COLO829 (cell line): ENCODE data around the gene TNFRSF17.

ENCODE experiments used
- DNase-seq: peaks from one replicate; pipeline ENCODE4 v3.0.0; 2012; ENCODE audit warnings: low spot score

Gene TNFRSF17

DNA sequence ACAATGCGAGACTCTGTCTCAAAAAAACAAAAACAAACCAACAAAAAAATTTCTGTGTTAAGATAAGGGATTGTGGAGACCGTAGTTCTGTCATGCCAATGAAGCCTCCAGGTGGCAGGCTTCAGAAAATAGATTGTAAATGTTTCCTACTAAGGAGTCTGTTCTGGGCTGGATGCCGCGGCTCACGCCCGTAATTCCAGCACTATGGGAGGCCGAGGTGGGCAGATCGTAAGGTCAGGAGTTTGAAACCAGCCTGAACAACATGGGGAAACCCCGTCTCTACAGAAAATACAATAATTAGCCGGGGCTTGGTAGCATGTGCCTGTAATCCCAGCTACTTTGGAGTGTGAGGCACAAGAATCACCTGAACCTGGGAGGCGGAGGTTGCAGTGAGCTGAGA, 7.1 kb downstream of the TNFRSF17 start:
- no peak for DNase-seq

DNA sequence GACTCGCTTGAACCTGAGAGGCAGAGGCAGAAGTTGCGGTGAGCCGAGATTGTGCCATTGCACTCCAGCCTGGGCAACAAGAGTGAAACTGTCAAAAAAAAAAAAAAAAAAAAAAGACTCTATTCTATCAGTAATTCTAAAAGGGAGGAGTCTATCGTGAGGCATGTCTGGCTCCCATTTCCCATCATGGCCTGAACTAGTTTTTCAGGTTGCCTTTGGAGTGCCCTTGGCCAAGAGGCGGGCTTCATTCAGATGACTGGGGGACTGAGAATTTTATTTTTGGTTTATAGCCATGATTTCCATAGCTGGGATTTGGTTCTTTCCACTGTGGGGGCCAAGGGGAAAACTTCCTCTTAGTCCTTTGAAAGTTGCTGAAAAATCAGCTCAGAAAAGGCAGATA, 8.1 kb downstream of the TNFRSF17 start:
- no peak for DNase-seq

DNA sequence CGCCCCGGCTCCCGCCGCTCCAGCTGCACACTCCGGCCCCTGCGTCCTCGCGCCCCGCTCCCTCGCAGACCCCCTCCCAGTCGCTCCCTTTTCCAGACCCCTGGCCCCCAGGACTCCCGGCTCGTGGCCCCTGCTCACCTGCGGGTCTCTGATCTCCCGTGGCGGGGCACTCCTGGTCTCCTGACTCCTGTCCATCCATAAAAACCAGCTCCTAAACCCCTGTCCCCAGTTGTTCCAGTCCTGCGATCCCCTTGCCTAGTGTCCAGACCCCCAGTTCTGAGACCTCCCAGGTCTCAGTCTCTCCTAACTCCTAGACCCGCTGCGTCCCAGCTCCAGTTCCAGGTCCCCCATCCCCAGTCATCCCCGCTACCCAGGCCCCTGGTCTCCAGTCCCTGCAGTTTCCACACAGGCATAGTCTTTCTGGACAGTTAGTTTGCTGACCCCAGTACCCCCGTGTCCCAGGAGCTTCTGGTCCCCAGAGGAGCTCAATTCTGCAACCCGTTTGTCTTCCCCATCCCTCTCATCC, 11.9 kb downstream of the TNFRSF17 start:
- no peak for DNase-seq

DNA sequence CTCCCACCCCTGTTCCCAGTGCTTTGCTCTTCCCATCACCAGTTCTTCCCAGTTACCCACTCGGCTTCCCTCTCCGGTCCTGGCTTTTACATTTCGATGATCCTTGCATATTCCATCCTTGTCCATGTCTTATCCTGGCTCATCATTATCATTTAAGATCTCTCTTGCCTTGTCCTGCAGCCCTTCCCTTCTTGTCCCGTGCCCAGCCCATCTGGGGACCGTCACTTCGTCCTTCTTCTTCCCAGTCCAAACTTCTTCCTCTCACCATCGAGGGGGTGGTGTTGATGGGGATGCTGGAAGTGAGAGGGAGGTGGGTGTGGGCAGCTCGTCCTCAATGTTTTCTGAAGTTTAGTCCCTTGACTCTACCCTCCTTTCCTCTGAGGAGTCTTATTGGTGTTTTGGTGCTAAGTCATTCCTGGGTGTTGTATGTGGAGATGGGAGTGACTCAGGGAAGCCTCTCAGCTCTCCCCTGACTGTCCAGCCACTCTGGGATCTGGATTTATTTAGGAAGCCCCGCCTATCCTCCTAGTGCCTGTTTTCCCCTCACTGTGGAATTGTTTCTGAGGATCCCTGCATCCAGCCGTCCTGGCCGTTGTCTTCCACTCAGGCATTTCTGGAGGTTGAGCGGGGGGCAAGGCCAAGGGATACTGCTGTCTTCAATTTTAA, 12.5 kb downstream of the TNFRSF17 start:
- no peak for DNase-seq

DNA sequence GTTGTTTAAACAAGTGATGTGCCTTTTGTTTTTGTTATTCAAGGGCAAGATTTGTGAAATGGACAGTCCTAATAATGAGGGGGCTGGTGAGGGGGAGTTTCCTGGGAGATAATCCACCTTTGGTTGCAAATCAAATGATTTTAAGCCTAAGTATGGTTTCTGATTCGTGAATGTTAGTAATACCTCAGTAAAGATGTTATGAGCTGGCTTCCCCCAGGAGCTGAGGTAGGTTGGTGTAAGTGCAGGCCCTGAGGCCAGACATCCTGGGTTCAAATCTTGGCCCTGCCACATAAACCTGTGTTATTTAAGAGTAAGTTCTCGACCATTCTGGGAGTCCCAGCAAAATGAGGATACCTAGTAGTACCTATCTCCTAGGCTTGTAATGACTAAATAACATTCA, 13.1 kb downstream of the TNFRSF17 start:
- no peak for DNase-seq

DNA sequence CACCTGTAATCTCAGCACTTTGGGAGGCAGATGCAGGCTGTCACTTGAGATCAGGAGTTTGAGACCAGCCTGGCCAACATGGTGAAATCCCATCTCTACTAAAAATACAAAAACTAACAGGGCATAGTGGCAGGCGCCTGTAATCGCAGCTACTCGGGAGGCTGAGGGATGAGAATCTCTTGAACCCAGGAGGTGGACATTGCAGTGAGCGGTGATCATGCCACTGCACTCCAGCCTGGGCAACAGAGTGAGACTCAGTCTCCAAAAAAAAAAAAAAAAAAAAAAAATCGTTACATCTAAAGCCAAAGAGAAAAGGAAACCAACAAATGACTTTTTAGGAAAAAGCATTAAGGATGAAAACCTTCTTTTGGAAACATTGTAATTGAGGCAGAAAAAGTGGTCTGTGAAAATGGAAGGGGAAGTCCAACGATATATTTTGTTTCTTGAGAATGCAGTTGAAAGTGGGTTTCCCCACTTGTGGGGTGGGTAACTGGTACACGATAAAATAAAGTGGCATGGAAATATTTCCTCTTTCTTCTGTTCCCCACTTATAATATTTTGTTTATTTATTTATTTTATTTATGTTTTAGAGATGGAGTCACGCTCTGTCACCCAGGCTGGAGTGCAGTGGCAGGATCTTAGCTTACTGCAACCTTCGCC, 14.1 kb downstream of the TNFRSF17 start:
- DNase-seq, result no peak

DNA sequence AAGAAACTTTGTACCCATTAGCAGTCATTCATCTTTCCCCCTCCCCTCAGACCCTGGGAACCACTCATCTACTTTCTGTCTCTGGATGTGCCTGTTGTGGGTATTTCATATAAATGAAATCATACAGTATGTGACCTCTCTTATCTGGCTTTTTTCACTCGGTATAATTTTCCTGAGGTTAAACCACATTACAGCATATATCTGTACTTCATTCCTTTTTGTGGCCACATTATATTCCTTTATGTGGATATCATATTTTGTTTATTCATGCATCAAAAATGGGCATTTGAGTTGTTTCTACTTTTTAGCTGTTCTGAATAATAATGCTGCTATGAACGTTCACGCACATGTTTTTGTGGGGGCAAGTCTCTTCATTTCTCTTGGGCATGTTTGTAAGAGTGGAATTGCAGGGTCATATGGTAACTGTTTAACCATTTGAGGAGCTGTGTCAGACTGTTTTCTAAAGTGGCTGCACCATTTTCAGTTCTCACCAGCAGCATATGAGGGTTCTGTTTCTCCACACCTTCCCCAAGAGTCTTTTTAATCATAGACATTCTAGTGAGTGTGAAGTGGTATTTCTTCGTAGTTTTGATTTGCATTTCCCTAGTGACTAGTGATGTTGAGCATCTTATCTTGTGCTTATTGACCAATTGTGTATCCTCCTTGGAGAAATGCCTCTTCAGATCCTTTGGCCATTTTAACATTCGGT, 15.3 kb downstream of the TNFRSF17 start:
- DNase-seq, result no peak

DNA sequence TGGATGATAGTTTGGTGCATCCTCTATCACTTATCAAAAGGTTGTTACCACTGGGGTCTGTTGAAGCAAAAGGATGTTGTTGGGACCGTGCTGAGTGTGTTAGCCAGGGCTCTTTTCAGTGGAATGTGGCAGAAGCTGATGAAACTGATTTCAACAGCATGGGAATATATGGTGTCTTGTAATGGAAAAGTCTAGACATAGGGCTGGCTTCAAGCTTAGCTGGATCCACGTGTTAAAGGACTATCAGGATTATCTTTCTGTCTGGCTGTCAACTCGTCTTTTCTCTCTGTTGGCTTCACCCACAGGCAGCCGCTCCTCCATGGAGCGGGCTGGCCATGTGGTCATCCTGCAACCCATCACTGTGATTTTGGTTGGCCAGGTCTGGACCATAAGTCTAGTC, 20.2 kb downstream of the TNFRSF17 start:
- DNase-seq, result no peak

DNA sequence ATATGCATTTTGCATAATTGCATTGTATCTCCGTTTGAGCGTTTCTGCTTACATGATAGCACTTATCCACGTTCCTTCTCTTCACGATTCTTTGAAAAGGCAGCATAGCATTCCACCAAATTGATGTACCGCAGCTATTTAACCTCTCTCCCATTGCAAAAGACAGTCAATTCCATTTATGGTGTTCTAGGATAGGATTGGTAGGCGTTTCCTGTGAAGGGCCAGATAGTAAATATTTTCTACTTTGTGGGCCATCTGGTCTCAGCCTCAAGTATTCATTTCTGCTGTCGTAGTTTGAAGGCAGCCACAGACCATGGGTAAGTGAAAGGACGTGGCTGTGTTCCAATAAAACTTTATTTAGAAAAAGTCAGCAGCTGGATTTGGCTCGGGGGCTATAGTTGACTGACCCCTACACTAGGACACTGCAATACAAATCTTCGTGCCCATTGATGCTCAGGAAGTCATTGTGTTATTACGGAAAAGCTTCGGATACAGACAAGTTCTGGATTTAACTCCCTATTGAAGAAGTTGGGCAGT, 21.6 kb downstream of the TNFRSF17 start:
- no peak for DNase-seq

DNA sequence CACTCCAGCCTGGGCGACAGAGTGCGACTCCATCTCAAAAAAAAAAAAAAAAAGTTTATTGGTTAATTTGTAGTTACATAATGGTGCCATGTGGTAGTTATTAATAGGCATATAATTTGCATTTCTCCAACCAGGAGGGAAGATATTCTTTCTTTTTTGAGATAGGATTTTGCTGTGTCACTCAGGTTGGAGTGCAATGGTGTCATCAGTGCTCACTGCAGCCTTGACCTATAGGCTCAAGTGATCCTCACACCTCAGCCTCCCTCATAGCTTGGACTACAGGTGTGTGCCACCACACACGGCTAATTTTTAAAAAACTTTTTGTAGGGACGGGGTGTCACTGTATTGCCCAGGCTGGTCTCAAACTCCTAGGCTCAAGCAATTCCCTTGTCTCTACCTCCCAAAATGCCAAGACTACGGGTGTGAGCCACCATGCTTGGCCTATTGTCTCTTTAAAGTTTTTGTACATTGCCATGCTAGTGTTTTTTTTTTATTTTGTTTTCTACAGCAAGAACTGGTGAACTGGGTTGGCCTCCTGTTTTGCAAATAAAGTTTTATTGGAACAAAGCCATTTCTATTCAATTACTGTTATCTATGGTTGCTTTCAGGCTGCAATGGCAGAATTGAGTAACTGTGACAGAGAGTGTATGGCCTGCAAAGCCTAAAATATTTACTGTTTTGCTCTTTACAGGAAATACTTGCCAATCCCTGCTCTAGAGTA, 23.4 kb downstream of the TNFRSF17 start:
- no peak for DNase-seq

DNA sequence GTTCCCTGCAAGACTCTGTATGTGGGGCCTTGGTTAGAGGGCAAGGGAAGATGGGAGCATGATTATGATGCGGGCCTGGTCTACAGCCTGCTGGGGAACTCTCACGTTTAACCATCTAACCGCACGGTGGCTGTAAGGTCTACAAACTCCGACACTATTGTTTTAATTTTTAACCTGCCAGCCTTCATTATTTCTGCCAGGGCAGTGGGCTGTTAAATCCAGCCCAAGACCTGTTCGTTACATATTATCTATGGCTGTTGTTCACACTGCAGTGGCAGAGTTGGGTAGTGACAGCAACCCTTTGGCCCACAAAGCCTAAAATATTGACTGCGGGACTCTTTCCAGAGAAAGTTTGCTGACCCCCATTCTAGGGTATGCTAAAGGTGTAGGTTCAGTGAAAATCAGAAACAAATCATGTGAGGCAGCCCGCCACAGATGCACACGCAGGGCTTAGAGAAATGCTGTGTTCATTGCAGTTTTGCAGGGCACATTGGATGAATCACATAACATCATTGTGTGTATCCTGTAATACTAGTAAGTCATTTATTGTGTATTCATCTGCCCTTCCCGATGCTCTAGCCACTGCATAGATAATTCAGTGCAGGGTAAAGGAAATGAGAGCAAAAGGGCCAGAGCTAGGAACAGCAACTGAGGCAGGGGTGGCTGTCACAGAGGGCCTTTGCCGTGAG, 25.8 kb downstream of the TNFRSF17 start:
- DNase-seq, result no peak

DNA sequence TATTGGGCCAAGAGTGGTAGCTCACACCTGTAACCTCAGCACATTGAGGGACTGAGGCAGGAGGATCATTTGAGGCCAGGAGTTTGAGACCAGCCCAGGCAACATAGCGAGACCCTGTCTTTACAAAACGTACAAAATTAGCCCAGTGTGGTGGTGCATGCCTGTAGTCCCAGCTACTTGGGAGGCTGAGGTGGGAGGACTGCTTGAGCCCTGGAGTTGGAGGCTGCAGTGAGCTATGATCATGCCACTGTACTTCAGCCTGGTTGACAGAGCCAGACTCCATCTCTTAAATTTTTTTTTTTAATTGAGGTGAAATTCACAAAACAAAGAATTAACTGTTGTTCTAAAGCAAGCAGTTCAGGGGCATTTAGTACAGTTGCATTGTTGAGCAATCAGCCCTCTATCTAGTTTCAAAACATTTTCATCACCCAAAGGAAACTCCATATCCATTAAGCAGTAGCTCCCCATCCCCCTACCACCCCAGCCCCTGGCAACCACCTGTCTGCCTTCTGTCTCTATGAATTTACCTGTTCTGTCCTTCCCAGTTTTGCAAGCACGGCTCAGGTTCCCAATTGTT, 27.1 kb downstream of the TNFRSF17 start:
- no peak for DNase-seq

DNA sequence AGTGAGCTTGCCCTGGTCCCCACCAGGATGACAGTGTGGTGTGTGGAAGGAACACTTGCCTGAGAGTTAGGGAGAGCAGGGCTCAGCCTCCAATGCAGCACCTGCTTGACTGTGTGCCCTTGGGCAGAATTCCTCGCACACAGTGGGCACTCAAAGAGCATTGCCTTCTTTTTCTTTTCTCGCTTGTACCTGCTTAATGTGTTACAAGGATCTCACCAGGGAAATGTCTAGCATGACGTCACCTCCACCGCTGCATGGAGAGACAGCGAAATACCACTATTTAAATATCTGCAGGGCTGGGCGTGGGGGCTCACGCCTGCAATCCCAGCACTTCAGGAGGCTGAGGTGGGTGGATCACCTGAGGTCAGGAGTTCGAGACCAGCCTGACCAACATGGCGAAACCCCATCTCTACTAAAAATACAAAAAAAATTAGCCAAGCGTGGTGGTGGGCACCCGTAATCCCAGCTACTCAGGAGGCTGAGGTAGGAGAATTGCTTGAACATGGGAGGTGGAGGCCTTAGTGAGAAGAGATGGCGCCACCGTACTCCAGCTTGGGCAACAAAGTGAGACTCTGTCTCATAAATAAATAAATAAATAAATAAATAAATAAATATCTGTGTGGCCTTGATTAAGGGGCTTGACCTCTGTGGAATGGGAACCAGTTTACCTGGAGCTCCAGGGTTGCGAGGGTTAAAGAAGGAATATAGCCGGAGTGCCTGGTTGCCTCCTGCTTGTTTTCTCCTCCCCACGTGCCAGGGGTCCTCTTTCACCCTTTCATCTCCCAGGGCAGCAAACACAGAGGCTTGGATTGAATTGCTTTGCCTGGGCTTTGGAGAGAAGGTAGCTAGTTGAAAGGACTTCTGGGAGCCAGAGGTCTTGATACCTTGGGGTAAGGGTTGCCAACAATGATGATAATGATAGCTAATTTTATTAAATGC, 27.8 kb downstream of the TNFRSF17 start:
- DNase-seq, result no peak

DNA sequence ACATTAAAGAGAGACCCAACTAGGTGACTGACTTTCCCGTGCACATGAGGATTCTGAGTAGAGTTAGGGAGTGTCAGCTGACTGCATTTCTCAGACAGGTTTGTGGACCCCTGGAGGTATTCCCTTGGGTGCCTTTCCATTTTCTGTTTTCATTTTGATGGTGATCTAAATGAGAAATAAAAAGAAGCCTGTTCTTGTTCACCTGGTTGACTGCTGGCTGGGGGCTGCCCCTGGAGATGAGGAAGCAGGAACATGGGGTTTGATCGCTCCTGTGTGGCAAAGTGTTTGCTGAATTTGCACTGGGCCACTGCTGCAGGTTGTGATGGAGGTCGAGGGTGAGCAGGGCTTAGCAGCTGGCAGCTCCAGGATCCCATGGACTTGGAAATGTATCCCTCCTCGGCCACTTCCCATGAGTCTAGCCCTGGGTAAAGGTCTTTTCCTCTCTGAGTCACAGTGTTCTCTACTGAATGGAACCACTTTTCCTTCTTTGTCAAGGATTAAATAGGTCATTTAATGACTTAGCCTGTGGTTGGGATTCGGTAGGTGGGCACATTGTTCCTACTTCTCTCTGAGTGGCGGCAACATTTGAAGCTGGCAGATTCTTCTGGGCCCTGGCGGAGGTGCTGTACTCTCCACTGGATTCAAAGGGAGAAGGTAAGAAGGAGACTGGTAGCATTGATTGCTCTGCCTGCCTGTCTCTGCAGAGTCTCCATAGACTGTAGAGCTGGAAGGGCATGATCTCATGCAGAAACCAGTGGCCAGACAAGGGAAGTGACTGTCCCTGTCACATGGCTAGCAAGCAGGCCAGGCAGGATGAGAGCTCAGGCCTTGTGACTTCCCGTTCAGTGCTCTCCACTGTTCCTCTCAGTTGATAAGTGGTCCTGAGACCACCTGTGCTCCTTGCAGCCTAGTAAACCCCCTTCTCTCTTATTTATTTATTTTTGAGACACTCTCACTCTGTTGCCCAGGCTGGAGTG, 29.4 kb downstream of the TNFRSF17 start:
- DNase-seq, result no peak

DNA sequence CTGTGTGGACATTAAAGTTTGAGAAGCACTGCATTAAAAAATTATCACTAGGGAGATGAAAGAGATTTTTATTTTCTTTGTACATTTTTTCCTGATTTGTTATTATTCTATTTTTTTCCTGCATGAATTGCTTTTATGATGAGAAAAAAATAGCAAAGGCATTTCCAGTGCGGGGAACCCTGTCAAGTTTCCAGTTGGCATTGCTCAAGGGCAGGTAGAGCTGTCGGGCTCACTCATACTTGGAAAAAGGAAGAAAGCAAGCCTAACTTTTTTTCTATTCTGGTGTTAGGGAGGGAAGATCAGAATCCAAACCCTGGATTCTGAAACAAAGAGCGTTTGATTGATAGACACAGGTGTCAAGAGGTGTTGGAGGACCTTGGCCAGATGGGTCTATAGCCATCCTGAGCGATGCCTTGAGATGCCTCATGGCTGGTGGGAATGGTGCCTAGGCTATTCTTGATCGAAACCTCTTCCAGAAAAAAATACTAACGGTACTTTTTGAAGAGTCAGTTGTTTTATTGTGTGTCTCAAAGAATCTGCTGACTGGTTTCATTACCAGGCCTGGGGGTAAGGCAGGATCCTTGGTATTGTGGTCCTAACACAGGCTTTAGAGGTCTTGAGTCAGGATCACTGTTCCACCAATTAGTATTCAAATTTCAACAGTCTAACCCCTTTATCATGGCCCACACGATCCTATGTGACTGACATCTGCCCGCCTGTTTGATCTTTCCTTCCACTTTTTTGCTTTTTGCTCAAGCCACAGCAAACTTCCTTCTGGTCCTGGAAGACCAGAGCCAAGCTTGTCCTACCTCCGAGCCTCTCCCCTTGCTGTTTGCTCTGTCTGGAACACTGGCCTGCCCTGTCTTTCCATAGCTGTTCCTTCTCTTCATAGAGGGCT, 31.7 kb downstream of the TNFRSF17 start:
- no peak for DNase-seq

DNA sequence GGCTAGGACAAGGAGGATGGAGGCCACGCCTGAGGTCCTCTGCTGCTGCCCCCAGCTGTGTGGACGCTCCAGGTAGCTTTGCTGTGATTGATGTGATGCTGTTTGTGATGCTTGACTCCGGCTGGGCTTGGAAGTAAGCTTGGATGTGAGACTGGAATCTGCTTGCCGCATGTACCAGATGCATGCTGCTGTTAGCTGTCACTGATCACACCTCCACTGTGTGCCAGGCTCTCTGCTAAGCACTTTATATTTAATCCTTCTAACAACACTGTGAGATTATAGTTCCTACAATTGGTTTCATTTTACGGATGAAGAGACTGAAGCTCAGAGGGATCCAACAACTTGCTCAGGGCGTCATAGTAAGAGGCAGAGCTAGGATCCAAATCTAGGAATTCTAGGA, 35.0 kb downstream of the TNFRSF17 start:
- no peak for DNase-seq

DNA sequence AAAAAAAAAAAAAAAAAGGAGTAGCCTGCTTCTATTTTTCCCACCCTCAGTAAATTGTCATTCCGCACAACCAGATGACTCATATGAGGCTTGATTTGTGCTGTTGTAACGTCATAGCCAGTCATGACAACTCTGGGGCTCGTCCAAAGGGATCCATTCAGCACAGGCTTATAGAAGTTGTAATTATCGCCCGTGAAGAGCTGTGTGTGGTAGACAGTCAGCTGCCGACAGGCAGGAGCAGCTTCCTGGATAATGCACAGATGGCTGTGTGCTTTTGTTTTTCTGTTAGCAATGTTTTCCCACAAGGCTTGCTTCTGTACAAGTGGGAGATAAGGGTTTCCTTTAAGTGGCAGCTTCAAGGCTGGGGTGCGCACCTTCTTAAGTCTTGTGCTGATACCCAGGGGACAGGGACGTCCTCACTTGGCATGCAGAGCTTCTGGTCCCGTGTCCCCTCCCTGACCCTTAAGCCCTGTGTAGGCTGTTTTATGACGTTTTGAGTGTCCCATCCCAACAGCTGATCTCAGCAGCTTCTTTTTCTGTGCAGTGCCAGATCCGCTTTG, 37.5 kb downstream of the TNFRSF17 start:
- DNase-seq, result peak; percentile 86

DNA sequence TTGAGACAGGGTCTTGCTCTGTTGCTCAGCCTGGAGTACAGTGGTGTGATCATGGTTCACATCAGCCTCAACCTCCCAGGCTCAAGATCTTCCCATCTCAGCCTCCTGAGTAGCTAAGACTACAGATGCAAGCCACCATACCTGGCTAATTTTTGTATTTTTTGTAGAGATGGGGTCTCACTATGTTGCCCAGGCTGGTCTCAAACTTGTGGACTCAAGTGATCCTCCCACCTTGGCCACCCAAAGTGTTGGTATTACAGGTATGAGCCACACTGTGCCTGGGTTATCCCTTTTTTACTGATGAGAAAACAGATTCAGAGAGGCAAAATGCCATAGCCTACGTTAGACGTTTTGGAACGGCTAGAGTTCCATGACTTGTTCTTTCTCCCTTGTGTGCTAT, 41.6 kb downstream of the TNFRSF17 start:
- DNase-seq, result no peak
